IMR-90 (cell line): ENCODE results near the gene ABCC8.

Experiments
- BHLHE40 ChIP-seq: fragments of 150-350 bp; IDR thresholded peaks from 2 replicates; pipeline ENCODE4 v1.6.1; 2016; ENCODE audit warnings: mild to moderate bottlenecking, low read depth, low read length
- CEBPB ChIP-seq: IDR thresholded peaks from 2 replicates; pipeline ENCODE4 v1.6.1; 2012; ENCODE audit warnings: low read depth, low read length, improper control_type of control experiment
- CTCF ChIP-seq: conservative IDR thresholded peaks from 2 replicates; pipeline ENCODE4 v1.5.1; 2012; ENCODE audit warnings: mild to moderate bottlenecking, low read depth, low read length, improper control_type of control experiment
- ELK1 ChIP-seq: fragments of 150-350 bp; IDR thresholded peaks from 2 replicates; pipeline ENCODE4 v1.6.1; 2016; ENCODE audit warnings: low read depth, mild to moderate bottlenecking, low read length, moderate library complexity, borderline replicate concordance
- FOS ChIP-seq: fragments of 150-350 bp; IDR thresholded peaks from 2 replicates; pipeline ENCODE4 v1.6.1; 2016; ENCODE audit warnings: low read depth, low read length
- MAFK ChIP-seq: IDR thresholded peaks from 2 replicates; pipeline ENCODE4 v1.6.1; 2012; ENCODE audit warnings: low read depth, low read length, improper control_type of control experiment
- MAZ ChIP-seq: IDR thresholded peaks from 2 replicates; pipeline ENCODE4 v1.6.1; 2012; ENCODE audit warnings: low read depth, mild to moderate bottlenecking, low read length, improper control_type of control experiment, moderate library complexity, borderline replicate concordance
- POLR2A ChIP-seq: IDR thresholded peaks from 2 replicates; pipeline ENCODE4 v1.6.1; 2012; ENCODE audit warnings: mild to moderate bottlenecking, low read depth, low read length
- RAD21 ChIP-seq: IDR thresholded peaks from 2 replicates; pipeline ENCODE4 v1.6.1; 2012; ENCODE audit warnings: low read length, improper control_type of control experiment
- RCOR1 ChIP-seq: IDR thresholded peaks from 2 replicates; pipeline ENCODE4 v1.6.1; 2012; ENCODE audit warnings: mild to moderate bottlenecking, low read length, improper control_type of control experiment; ENCODE audit not compliant: insufficient replicate concordance
- RFX5 ChIP-seq: IDR thresholded peaks from 2 replicates; pipeline ENCODE4 v1.8.0; 2012; ENCODE audit warnings: low read depth, mild to moderate bottlenecking, low read length, moderate library complexity
- SMC3 ChIP-seq: fragments of 150-350 bp; IDR thresholded peaks from 2 replicates; pipeline ENCODE4 v1.6.1; 2016; ENCODE audit warnings: low read depth, mild to moderate bottlenecking, antibody characterized with exemption, low read length, moderate library complexity
- USF2 ChIP-seq: fragments of 150-350 bp; IDR thresholded peaks from 2 replicates; pipeline ENCODE4 v1.6.1; 2017; ENCODE audit warnings: mild to moderate bottlenecking, antibody characterized with exemption, low read length, low read depth

- no peak for TF ChIP-seq CTCF
- no peak for TF ChIP-seq RCOR1
- no peak for TF ChIP-seq RAD21
- TF ChIP-seq RFX5 = no peak
- no peak for TF ChIP-seq SMC3
- TF ChIP-seq ELK1 = no peak
- no peak for TF ChIP-seq POLR2A
- TF ChIP-seq MAZ = no peak
- no peak for TF ChIP-seq USF2
- TF ChIP-seq FOS = no peak
- no peak for TF ChIP-seq MAFK
- TF ChIP-seq CEBPB = no peak
- TF ChIP-seq BHLHE40 = no peak
Observed at GRCh38 chr11:17449158-17449557, 27.5 kb downstream of the ABCC8 start.
